Adrenal gland (tissue), 5 donors: ENCODE measurements around the gene CAMK1G.

Source experiments
- POLR2A ChIP-seq, 2 donors: fragments of 450-650 bp; IDR thresholded peaks; one replicate each; pipeline ENCODE4 v1.6.1; 2017; ENCODE audit warnings: antibody characterized with exemption in 2 of 2, mild to moderate bottlenecking in 2 of 2, moderate library complexity in 1 of 2
- TF ChIP-seq, protein P1 (sequence below), 6 experiments: fragments of 450-650 bp in 4 of 6; fragments of 200-600 bp in 2 of 6; sonication (generic) in 1 of 6; IDR thresholded peaks; 1 replicate in 5 of 6; 2 replicates in 1 of 6; pipeline versions ENCODE4 v1.5.1 to v1.8.0; 2016 to 2021; ENCODE audit warnings: antibody characterized with exemption in 6 of 6, mild to moderate bottlenecking in 2 of 6, moderate library complexity in 1 of 6
- donor health status: DM: no; HTN: no; CAD: no.

DNA sequence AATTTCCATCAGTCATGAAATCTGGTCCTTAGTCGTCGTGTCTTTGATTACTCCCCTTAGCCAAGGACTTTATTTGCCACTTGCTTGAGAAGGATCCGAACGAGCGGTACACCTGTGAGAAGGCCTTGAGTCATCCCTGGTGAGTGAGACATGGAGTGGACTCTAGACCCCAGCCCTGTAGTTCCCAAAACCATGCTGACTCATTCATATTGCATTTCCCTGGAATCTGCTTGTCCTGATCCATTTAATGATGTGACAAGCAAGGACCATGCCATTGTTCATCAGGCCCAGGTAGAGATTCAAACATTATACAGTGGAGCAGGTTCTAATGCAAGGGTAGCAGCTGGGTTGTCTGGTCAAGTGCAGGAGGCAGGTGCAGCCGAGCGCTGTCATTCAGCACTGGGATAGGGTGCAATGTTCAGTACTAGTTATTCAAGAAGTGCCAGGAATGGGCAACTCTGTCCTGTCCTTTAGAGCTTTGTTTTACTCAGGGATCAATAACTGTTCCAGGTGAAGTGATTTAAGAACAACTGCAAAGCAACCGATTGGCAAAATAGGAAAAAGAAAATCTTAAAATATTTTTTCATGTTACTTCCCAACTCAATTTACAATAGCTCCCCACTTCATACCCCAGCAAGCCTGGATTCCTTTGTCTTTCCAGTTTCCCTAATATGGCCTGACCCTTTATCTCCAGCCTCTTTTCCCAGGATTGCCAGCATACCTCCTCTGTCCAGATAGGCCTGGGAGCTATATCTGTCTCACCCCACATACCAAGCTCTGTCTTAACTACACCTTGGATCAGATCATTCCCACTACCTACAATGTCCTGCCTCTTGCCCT, 26.5 kb downstream of the CAMK1G start:
- TF ChIP-seq, protein P1, sequence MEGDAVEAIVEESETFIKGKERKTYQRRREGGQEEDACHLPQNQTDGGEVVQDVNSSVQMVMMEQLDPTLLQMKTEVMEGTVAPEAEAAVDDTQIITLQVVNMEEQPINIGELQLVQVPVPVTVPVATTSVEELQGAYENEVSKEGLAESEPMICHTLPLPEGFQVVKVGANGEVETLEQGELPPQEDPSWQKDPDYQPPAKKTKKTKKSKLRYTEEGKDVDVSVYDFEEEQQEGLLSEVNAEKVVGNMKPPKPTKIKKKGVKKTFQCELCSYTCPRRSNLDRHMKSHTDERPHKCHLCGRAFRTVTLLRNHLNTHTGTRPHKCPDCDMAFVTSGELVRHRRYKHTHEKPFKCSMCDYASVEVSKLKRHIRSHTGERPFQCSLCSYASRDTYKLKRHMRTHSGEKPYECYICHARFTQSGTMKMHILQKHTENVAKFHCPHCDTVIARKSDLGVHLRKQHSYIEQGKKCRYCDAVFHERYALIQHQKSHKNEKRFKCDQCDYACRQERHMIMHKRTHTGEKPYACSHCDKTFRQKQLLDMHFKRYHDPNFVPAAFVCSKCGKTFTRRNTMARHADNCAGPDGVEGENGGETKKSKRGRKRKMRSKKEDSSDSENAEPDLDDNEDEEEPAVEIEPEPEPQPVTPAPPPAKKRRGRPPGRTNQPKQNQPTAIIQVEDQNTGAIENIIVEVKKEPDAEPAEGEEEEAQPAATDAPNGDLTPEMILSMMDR (IDR thresholded peaks at IDR 0.05): no peak
- TF ChIP-seq POLR2A (IDR thresholded peaks at IDR 0.05): no peak
